B cell (primary cell): ENCODE measurements around the gene SIRPA.

Experiments used
- EZH2 ChIP-seq: IDR thresholded peaks from 2 replicates; pipeline ENCODE4 v1.6.1; 2012; ENCODE audit warnings: borderline replicate concordance, low read depth, mild to moderate bottlenecking, moderate library complexity, low read length; ENCODE audit not compliant: insufficient read depth, poor library complexity, severe bottlenecking
- TF ChIP-seq, protein P1 (sequence below): fragments of 200-600 bp; IDR thresholded peaks from one replicate; pipeline ENCODE4 v1.8.0; 2022; ENCODE audit warnings: antibody characterized with exemption, mild to moderate bottlenecking

GRCh38 chr20:1891263-1892118 is 3.7 kb upstream of the SIRPA start:
- TF ChIP-seq, protein P1, sequence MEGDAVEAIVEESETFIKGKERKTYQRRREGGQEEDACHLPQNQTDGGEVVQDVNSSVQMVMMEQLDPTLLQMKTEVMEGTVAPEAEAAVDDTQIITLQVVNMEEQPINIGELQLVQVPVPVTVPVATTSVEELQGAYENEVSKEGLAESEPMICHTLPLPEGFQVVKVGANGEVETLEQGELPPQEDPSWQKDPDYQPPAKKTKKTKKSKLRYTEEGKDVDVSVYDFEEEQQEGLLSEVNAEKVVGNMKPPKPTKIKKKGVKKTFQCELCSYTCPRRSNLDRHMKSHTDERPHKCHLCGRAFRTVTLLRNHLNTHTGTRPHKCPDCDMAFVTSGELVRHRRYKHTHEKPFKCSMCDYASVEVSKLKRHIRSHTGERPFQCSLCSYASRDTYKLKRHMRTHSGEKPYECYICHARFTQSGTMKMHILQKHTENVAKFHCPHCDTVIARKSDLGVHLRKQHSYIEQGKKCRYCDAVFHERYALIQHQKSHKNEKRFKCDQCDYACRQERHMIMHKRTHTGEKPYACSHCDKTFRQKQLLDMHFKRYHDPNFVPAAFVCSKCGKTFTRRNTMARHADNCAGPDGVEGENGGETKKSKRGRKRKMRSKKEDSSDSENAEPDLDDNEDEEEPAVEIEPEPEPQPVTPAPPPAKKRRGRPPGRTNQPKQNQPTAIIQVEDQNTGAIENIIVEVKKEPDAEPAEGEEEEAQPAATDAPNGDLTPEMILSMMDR = no peak
- TF ChIP-seq EZH2 = no peak
